ENCODE data around the gene ELMOD3.

The ELMOD3 gene

GRCh38 chr2:85367180-85367579, 12.6 kb downstream of the ELMOD3 start:
- H3K27ac ChIP-seq: no peak overlapping the region
- in situ Hi-C loops (cut with HindIII; ENCODE audit: low pct_ligation_motif_present, low sequenced_read_pairs): no loop called here
- no peak overlapping the region for H3K4me3 ChIP-seq (ENCODE audit: low read depth, low read length)
- no peak for DNase-seq
- H3K27me3 ChIP-seq (replicated peaks): no peaks in the 10 kb centered on the region
- TF ChIP-seq, protein P1, sequence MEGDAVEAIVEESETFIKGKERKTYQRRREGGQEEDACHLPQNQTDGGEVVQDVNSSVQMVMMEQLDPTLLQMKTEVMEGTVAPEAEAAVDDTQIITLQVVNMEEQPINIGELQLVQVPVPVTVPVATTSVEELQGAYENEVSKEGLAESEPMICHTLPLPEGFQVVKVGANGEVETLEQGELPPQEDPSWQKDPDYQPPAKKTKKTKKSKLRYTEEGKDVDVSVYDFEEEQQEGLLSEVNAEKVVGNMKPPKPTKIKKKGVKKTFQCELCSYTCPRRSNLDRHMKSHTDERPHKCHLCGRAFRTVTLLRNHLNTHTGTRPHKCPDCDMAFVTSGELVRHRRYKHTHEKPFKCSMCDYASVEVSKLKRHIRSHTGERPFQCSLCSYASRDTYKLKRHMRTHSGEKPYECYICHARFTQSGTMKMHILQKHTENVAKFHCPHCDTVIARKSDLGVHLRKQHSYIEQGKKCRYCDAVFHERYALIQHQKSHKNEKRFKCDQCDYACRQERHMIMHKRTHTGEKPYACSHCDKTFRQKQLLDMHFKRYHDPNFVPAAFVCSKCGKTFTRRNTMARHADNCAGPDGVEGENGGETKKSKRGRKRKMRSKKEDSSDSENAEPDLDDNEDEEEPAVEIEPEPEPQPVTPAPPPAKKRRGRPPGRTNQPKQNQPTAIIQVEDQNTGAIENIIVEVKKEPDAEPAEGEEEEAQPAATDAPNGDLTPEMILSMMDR (IDR thresholded peaks at IDR 0.05; ENCODE audit: low read depth, low read length, missing control alignments): no peak
- peaks cover 2% of the 10 kb centered on the region for H3K36me3 ChIP-seq (replicated peaks)

GRCh38 chr2:85368921-85369320, 14.4 kb downstream of the ELMOD3 start:
- TF ChIP-seq, protein P1 (IDR thresholded peaks at IDR 0.05; ENCODE audit: low read depth, low read length, missing control alignments): no peak
- in situ Hi-C loops (cut with HindIII; ENCODE audit: low pct_ligation_motif_present, low sequenced_read_pairs): no loop called here
- Histone ChIP-seq H3K36me3 (replicated peaks) (no peaks in the 10 kb centered on the region), H3K27me3 (replicated peaks) (no peaks in the 10 kb centered on the region), H3K4me3 (ENCODE audit: low read depth, low read length) (no peak overlapping the region), H3K27ac (no peak overlapping the region)
- DNase-seq: no peak

GRCh38 chr2:85369500-85369899, 14.9 kb downstream of the ELMOD3 start:
- no peak overlapping the region for H3K4me3 ChIP-seq (ENCODE audit: low read depth, low read length)
- H3K36me3 ChIP-seq (replicated peaks): no peaks in the 10 kb centered on the region
- no peaks in the 10 kb centered on the region for H3K27me3 ChIP-seq (replicated peaks)
- in situ Hi-C loops (cut with HindIII; ENCODE audit: low pct_ligation_motif_present, low sequenced_read_pairs): no loop called here
- TF ChIP-seq, protein P1 (IDR thresholded peaks at IDR 0.05; ENCODE audit: low read depth, low read length, missing control alignments): no peak
- DNase-seq: no peak
- H3K27ac ChIP-seq: no peak overlapping the region

GRCh38 chr2:85371045-85371444, 16.5 kb downstream of the ELMOD3 start:
- Histone ChIP-seq H3K27ac (no peak overlapping the region), H3K27me3 (replicated peaks) (no peaks in the 10 kb centered on the region), H3K4me3 (ENCODE audit: low read depth, low read length) (no peak overlapping the region), H3K36me3 (replicated peaks) (no peaks in the 10 kb centered on the region)
- TF ChIP-seq, protein P1 (IDR thresholded peaks at IDR 0.05; ENCODE audit: low read depth, low read length, missing control alignments): no peak
- no peak for DNase-seq
- in situ Hi-C loops (cut with HindIII; ENCODE audit: low pct_ligation_motif_present, low sequenced_read_pairs): no loop called here

DNA sequence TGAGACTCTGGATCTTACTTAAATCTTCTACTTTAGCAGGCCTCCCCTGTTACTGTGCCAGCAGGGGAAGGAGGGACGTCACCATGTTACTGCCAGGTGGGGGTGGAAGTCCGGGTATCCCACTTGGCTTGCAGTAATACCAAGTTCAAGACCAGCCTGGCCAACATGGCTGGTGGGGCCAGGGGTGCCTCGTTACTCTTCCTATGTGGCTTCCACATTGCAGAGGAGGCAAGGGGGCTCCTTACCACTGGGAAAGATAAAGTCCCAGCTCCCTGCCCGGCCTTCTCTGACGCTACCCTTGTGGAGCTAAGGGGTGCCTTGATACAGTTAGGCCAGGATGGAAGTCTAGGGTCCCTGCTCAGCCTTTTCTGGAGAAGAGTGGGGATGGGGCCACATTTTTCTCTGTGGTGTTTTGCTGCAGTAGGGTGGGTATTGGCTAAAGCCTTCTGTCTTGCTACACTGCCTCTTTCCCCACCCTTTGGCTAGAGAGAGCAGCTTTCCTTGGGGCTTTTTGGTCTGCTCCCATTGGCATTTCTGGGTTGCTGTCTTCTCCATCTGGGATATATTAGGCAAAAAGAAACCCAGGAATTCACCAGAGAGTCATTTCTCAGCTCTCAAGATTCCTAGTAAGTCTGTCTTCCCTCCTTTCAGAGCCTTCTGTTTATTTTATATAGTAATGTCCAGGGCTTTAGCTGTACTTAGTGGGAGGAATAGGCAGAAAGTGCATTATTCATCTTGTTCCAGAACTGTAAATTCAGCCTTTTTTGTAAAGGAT, 21.9 kb downstream of the ELMOD3 start:
- in situ Hi-C loops (cut with HindIII; ENCODE audit: low pct_ligation_motif_present, low sequenced_read_pairs): no loop called here
- H3K27me3 ChIP-seq (replicated peaks): no peaks in the 10 kb centered on the region
- peaks cover 19% of the 10 kb centered on the region for H3K36me3 ChIP-seq (replicated peaks)
- DNase-seq: no peak
- H3K4me3 ChIP-seq (ENCODE audit: low read depth, low read length): no peak overlapping the region
- no peak overlapping the region for H3K27ac ChIP-seq
- TF ChIP-seq, protein P1 (IDR thresholded peaks at IDR 0.05; ENCODE audit: low read depth, low read length, missing control alignments): no peak

DNA sequence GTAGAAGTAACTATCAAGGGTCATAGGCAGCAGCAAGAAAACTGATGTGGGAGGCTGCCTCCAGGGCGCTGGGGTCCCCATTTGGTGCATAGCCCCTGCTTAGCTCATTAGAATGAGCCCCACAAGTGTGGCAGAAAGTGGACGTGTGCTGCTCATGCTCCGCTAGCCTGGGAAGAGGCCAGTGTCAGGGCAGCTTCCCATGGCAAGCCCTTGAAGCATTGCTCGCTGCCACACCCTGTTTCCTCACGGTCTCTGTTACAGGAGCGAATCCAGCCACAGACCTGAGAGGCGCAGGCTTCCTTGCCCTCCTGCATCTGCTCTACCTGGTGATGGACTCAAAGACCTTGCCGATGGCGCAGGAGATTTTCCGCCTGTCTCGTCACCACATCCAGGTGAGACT, 22.5 kb downstream of the ELMOD3 start:
- H3K27me3 ChIP-seq (replicated peaks): no peaks in the 10 kb centered on the region
- no peak for DNase-seq
- in situ Hi-C loops (cut with HindIII; ENCODE audit: low pct_ligation_motif_present, low sequenced_read_pairs): no loop called here
- H3K4me3 ChIP-seq (ENCODE audit: low read depth, low read length): no peak overlapping the region
- TF ChIP-seq, protein P1 (IDR thresholded peaks at IDR 0.05; ENCODE audit: low read depth, low read length, missing control alignments): no peak
- H3K36me3 ChIP-seq (replicated peaks): peaks cover 19% of the 10 kb centered on the region
- no peak overlapping the region for H3K27ac ChIP-seq
